ENCODE data around the gene NSD1. TPM values are rescaled to one million over a fixed set of nuclear protein-coding genes. Genes with fewer than 3 reads are reported as not detected.
A peak's percentile ranks its signal among the peaks of the same experiment; 100 is the strongest.

Gene NSD1
- total and polyA plus RNA-seq, 2 of the 4 experiments (the other 2 are of a cell fraction), result 7.7 to 31.0 TPM

DNA sequence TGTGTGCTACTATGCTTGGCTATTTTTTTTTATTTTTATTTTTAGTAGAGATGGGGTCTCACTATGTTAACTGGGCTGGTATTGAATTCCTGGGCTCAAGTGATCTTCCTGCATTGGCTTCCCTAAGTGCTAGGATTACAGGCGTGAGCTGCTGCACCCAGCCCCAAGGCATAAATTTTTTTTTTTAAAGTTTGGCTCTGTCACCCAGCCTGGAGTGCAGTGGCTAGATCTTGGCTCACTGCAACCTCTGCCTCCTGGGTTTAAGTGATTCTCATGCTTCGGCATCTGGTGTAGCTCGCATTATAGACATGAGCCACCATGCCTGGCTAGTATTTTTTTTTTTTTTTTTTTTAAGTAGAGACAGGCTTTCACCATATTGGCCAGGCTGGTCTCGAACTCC, 99.6 kb downstream of the NSD1 start:
- H3K56ac ChIP-seq (ENCODE audit: extremely low read depth, insufficient read depth, low read length), result no peak overlapping the region
- H3K23ac ChIP-seq (ENCODE audit: low read depth, low read length), result no peak overlapping the region; the same call in 1 of the 2 replicates
- WGBS, 2 experiments (ENCODE audit: extremely low coverage in 2 of 2, insufficient read length in 1 of 2), result no CpG with 5 or more reads among the region's 4 CpGs
- ChIA-PET POLR2A (ENCODE audit: unreplicated experiment) (interaction anchor here (0.6 kb wide), 1 partner anchor 40 kb away, joined by 4 read pairs; no protein-coding TSS in a partner anchor), CTCF (no interaction called here)
- peaks cover 10% of the 10 kb centered on the region for H3K36me3 ChIP-seq (ENCODE audit: control insufficient read depth, insufficient read depth, low read length)
- TF ChIP-seq RFX5 (IDR thresholded peaks at IDR 0.05; ENCODE audit: low read depth, low read length) (no peak), MAZ (IDR thresholded peaks at IDR 0.05; ENCODE audit: borderline replicate concordance, low read depth, low read length) (no peak), SMC3 (IDR thresholded peaks at IDR 0.05; ENCODE audit: low read depth, low read length) (no peak), ELK1 (IDR thresholded peaks at IDR 0.05; ENCODE audit: borderline replicate concordance, low read depth, low read length) (no peak), USF2 (IDR thresholded peaks at IDR 0.05; ENCODE audit: low read depth, low read length) (no peak), MXI1 (IDR thresholded peaks at IDR 0.05; ENCODE audit: borderline replicate concordance, low read depth, low read length) (no peak), BHLHE40 (IDR thresholded peaks at IDR 0.05; ENCODE audit: low read depth, low read length) (no peak), MAFK (IDR thresholded peaks at IDR 0.05; ENCODE audit: low read depth, low read length) (no peak), POLR2A (IDR thresholded peaks at IDR 0.05; ENCODE audit: low read depth, low read length) (no peak), CHD1 (IDR thresholded peaks at IDR 0.05; ENCODE audit: low read depth, low read length) (no peak), FOS (IDR thresholded peaks at IDR 0.05; ENCODE audit: low read depth, low read length) (no peak), RCOR1 (IDR thresholded peaks at IDR 0.05; ENCODE audit: insufficient replicate concordance, low read length) (no peak), CEBPB (IDR thresholded peaks at IDR 0.05; ENCODE audit: low read depth, low read length) (no peak), NFE2L2 (IDR thresholded peaks at IDR 0.05; ENCODE audit: low read depth, low read length) (no peak), RAD21 (IDR thresholded peaks at IDR 0.05; ENCODE audit: low read length) (no peak)
- TF ChIP-seq, protein P1, sequence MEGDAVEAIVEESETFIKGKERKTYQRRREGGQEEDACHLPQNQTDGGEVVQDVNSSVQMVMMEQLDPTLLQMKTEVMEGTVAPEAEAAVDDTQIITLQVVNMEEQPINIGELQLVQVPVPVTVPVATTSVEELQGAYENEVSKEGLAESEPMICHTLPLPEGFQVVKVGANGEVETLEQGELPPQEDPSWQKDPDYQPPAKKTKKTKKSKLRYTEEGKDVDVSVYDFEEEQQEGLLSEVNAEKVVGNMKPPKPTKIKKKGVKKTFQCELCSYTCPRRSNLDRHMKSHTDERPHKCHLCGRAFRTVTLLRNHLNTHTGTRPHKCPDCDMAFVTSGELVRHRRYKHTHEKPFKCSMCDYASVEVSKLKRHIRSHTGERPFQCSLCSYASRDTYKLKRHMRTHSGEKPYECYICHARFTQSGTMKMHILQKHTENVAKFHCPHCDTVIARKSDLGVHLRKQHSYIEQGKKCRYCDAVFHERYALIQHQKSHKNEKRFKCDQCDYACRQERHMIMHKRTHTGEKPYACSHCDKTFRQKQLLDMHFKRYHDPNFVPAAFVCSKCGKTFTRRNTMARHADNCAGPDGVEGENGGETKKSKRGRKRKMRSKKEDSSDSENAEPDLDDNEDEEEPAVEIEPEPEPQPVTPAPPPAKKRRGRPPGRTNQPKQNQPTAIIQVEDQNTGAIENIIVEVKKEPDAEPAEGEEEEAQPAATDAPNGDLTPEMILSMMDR (conservative IDR thresholded peaks at IDR 0.05; ENCODE audit: low read depth, low read length), result no peak
- H4K20me1 ChIP-seq (ENCODE audit: insufficient read depth, low read length), result peaks cover 16% of the 10 kb centered on the region; the same call in 1 of the 2 replicates
- no peak for DNase-seq
- no peak overlapping the region for H2AK9ac ChIP-seq (replicated peaks; ENCODE audit: low read depth, low read length, poor library complexity)
- peak; percentile 30 for ATAC-seq (ENCODE audit: low read depth)
- H2BK20ac ChIP-seq (ENCODE audit: low read depth, low read length), result no peak overlapping the region
- peaks cover 20 to 63% of the 10 kb centered on the region in 2 experiments for H3K79me1 ChIP-seq (ENCODE audit: low read depth in 1 of 2, low read length in 2 of 2)
- H4K8ac ChIP-seq (ENCODE audit: low read depth in 2 of 2, low read length in 2 of 2), result no peak overlapping the region
- H2BK120ac ChIP-seq (ENCODE audit: low read depth, low read length), result no peak overlapping the region
- dilution Hi-C loops (cut with HindIII; ENCODE audit: low sequenced_read_pairs, unreplicated experiment) (no loop called here), in situ Hi-C loops (cut with MboI; ENCODE audit: low sequenced_read_pairs) (no loop called here), intact Hi-C loops (cut with micrococcal nuclease) (loop anchor here (5.0 kb wide), 1 partner anchor 41 kb away; no protein-coding TSS in a partner anchor)
- peak overlapping the region; percentile 33 for H3K27ac ChIP-seq (ENCODE audit: insufficient read depth, low read length)
- H3K27me3 ChIP-seq (ENCODE audit: control insufficient read depth, insufficient read depth, low read length), result no peaks in the 10 kb centered on the region
- H4K5ac ChIP-seq (ENCODE audit: low read depth, low read length), result no peak overlapping the region
- peak overlapping the region; percentile 26; the same call in 1 of the 2 replicates for H3K18ac ChIP-seq (ENCODE audit: low read depth, low read length)
- BruUV-seq (replicated peaks), result no TSS peak
- H3K14ac ChIP-seq (replicated peaks; ENCODE audit: low read depth, low read length), result no peak overlapping the region; the same call in 1 of the 2 replicates
- peak overlapping the region; percentile 27; the same call in 1 of the 2 replicates for H3K4me2 ChIP-seq (ENCODE audit: low read depth, low read length)
- no peak overlapping the region for H2BK15ac ChIP-seq (ENCODE audit: low read depth, low read length)
- H2BK5ac ChIP-seq (ENCODE audit: low read depth, low read length, poor library complexity, severe bottlenecking), result peak overlapping the region; percentile 48
- H2AK5ac ChIP-seq (ENCODE audit: low read depth, low read length), result peak overlapping the region; percentile 55; the same call in 1 of the 2 replicates
- H3K9ac ChIP-seq (ENCODE audit: low read depth, low read length), result no peak overlapping the region
- H3K9me3 ChIP-seq (ENCODE audit: control insufficient read depth, insufficient read depth, low read length), result no peaks in the 10 kb centered on the region
- peak overlapping the region; percentile 29; the same call in 1 of the 2 replicates for H3K4ac ChIP-seq (ENCODE audit: low read depth, low read length)
- H3K9me1 ChIP-seq (ENCODE audit: insufficient read depth, low read length), result peaks cover 17% of the 10 kb centered on the region
- no peak overlapping the region for H4K91ac ChIP-seq (ENCODE audit: insufficient read depth, low read depth, low read length)
- no peak overlapping the region for H2AFZ ChIP-seq (replicated peaks; ENCODE audit: low read length, poor library complexity)
- H3K4me3 ChIP-seq (ENCODE audit: insufficient read depth, low read depth, low read length), result no peak overlapping the region
- H3K4me1 ChIP-seq (ENCODE audit: control insufficient read depth, insufficient read depth, low read length), result peaks cover 14% of the 10 kb centered on the region

Data from IMR-90 (cell line).